B cell (primary cell): ENCODE results near the gene ANK2. TPM values are rescaled to one million over a fixed set of nuclear protein-coding genes. Genes with fewer than 3 reads are reported as not detected.

ENCODE experiments used
- ATAC-seq: fragments of 200-7000 bp; cut with Tn5 transposase; one replicate; pipeline ENCODE4 v1.10.0; 2021; ENCODE audit warnings: low read depth, mild to moderate bottlenecking, moderate number of reproducible peaks, moderate library complexity
- CTCF ChIA-PET: fragments of 350-600 bp; sonication (Branson Sonifier 250); formaldehyde crosslinking; loops from one replicate; lab custom pipeline; 2021; ENCODE audit warnings: antibody characterized with exemption, inconsistent platforms; lab: Charles Lee
- POLR2A ChIA-PET: fragments of 350-600 bp; sonication (Branson Sonifier 250); formaldehyde crosslinking; loops from one replicate; lab custom pipeline; 2021; ENCODE audit warnings: antibody characterized with exemption; lab: Charles Lee
- DNase-seq: peaks from one replicate; pipeline ENCODE4 v3.0.0; 2013
- H2AFZ ChIP-seq: 2 replicates; pipeline ENCODE4 v1.6.1; 2012; ENCODE audit warnings: mild to moderate bottlenecking, low read depth, low read length; ENCODE audit not compliant: insufficient read depth, poor library complexity, severe bottlenecking
- H3K27ac ChIP-seq, 2 donors: 1 replicate in 1 of 2; 2 replicates in 1 of 2; pipeline ENCODE4 v1.5.1; 2012 to 2013; ENCODE audit warnings: low read length in 2 of 2, mild to moderate bottlenecking in 2 of 2, moderate library complexity in 1 of 2
- H3K27me3 ChIP-seq, 4 experiments: fragments of 200-600 bp in 1 of 4; sonication (generic) in 1 of 4; replicated peaks in 1 of 4; 1 replicate in 2 of 4; 2 replicates in 2 of 4; pipeline versions ENCODE4 v1.6.1 to v1.7.0; 2013 to 2016; ENCODE audit warnings: low read length in 3 of 4, mild to moderate bottlenecking in 2 of 4, mixed read lengths in 1 of 4, moderate library complexity in 1 of 4; ENCODE audit not compliant: insufficient read depth in 4 of 4, control insufficient read depth in 3 of 4; ENCODE audit errors: control extremely low read depth in 1 of 4
- H3K36me3 ChIP-seq, 2 experiments: replicated peaks in 1 of 2; 1 replicate in 1 of 2; 2 replicates in 1 of 2; pipeline versions ENCODE4 v1.6.1 to v1.7.1; 2013; ENCODE audit warnings: low read length in 1 of 2; ENCODE audit not compliant: insufficient read depth in 2 of 2, control insufficient read depth in 1 of 2; ENCODE audit errors: control extremely low read depth in 1 of 2, extremely low read depth in 1 of 2
- H3K4me1 ChIP-seq, 2 donors: fragments of 200-600 bp in 1 of 2; sonication (generic) in 1 of 2; 1 replicate in 1 of 2; 2 replicates in 1 of 2; pipeline versions ENCODE4 v1.5.1 to v1.6.1; 2013 to 2017; ENCODE audit warnings: low read length in 2 of 2; ENCODE audit not compliant: control insufficient read depth in 2 of 2, insufficient read depth in 2 of 2
- H3K4me2 ChIP-seq: replicated peaks from 2 replicates; pipeline ENCODE3; 2012; ENCODE audit warnings: mild to moderate bottlenecking, low read depth, low read length; ENCODE audit not compliant: poor library complexity, severe bottlenecking
- H3K4me3 ChIP-seq, 5 experiments: fragments of 200-600 bp in 1 of 5; sonication (generic) in 1 of 5; 1 replicate in 3 of 5; 2 replicates in 2 of 5; pipeline versions ENCODE4 v1.5.1 to v1.7.0; 2011 to 2016; ENCODE audit warnings: low read length in 4 of 5, mild to moderate bottlenecking in 4 of 5, low read depth in 2 of 5, control low read depth in 1 of 5, moderate library complexity in 1 of 5; ENCODE audit not compliant: insufficient read depth in 1 of 5; ENCODE audit errors: control extremely low read depth in 1 of 5, extremely low read depth in 1 of 5
- H3K79me2 ChIP-seq: fragments of 200-600 bp; sonication (generic); one replicate; pipeline ENCODE4 v1.6.0; 2016; ENCODE audit warnings: low read length; ENCODE audit not compliant: control insufficient read depth, insufficient read depth
- H3K9ac ChIP-seq: fragments of 200-600 bp; sonication (generic); 2 replicates; pipeline ENCODE4 v1.6.1; 2017; ENCODE audit warnings: mild to moderate bottlenecking, low read length, moderate library complexity
- H3K9me3 ChIP-seq, 3 donors: one replicate each; pipeline versions ENCODE4 v1.6.1 to v1.7.1; 2013; ENCODE audit warnings: low read length in 2 of 3; ENCODE audit not compliant: control insufficient read depth in 2 of 3, insufficient read depth in 1 of 3; ENCODE audit errors: control extremely low read depth in 1 of 3
- H4K20me1 ChIP-seq: 2 replicates; pipeline ENCODE4 v1.6.0; 2012; ENCODE audit warnings: mild to moderate bottlenecking, low read length; ENCODE audit not compliant: insufficient read depth, control insufficient read depth, poor library complexity, severe bottlenecking
- H3K27ac Mint-ChIP-seq: one replicate; pipeline ENCODE4 v1.8.0; 2021; ENCODE audit warnings: mixed read lengths
- H3K27me3 Mint-ChIP-seq: one replicate; pipeline ENCODE4 v1.8.0; 2021; ENCODE audit warnings: mixed read lengths
- H3K4me1 Mint-ChIP-seq: one replicate; pipeline ENCODE4 v1.8.0; 2021; ENCODE audit warnings: mixed read lengths
- H3K4me3 Mint-ChIP-seq: one replicate; pipeline ENCODE4 v1.8.0; 2021; ENCODE audit warnings: mixed read lengths
- H3K9me3 Mint-ChIP-seq: one replicate; pipeline ENCODE4 v1.8.0; 2022; ENCODE audit warnings: mixed read lengths; ENCODE audit not compliant: insufficient read depth
- CTCF ChIP-seq: fragments of 200-600 bp; IDR thresholded peaks from one replicate; pipeline ENCODE4 v1.8.0; 2022; ENCODE audit warnings: antibody characterized with exemption, mild to moderate bottlenecking
- EZH2 ChIP-seq: IDR thresholded peaks from 2 replicates; pipeline ENCODE4 v1.6.1; 2012; ENCODE audit warnings: borderline replicate concordance, low read depth, mild to moderate bottlenecking, moderate library complexity, low read length; ENCODE audit not compliant: insufficient read depth, poor library complexity, severe bottlenecking
- WGBS: methylation state at CpG from one replicate; pipeline ENCODE4 v1.1.5; 2013; ENCODE audit warnings: missing lambda C conversion rate; ENCODE audit not compliant: insufficient coverage; 5-methylcytosine and 5-hydroxymethylcytosine counted together
- intact Hi-C: fragments of 100-400 bp; cut with micrococcal nuclease; formaldehyde crosslinking; loops from one replicate; pipeline ENCODE4 v1.10.0; 2022
- polyA plus RNA-seq: library from polyadenylated mRNA; depleted of rRNA; stranded (reverse); fragments of >200 nt; gene quantifications from 2 replicates; pipeline ENCODE4 v1.2.3, GENCODE V29; 2012
- total RNA-seq, 2 donors: library from RNA; stranded (reverse); fragments of 120-200 nt in 1 of 2; gene quantifications; 1 replicate in 1 of 2; 2 replicates in 1 of 2; pipeline versions ENCODE4 v1.2.3 to v1.2.4, GENCODE V29; 2013 to 2022

ANK2 gene
- total and polyA plus RNA-seq, 2 donors (not counting 1 experiment from before 2014, with no cell fraction given) = 0.16 to 3.6 TPM

GRCh38 chr4:113365377-113365776 lies 315.9 kb downstream of the ANK2 start:
- Histone ChIP-seq H3K4me3 (no peak overlapping the region), H3K27ac (no peak overlapping the region), H3K9ac (no peak overlapping the region), H4K20me1 (no peaks in the 10 kb centered on the region), H3K79me2 (no peaks in the 10 kb centered on the region), H3K9me3 (no peaks in the 10 kb centered on the region), H3K4me2 (no peak overlapping the region), H2AFZ (no peak overlapping the region), H3K4me1 (no peaks in the 10 kb centered on the region), H3K36me3 (no peaks in the 10 kb centered on the region), H3K27me3 (peaks cover 0 to 3% (median 0%) of the 10 kb centered on the region in 4 experiments)
- Mint-ChIP-seq H3K27ac (no peak overlapping the region), H3K9me3 (no peaks in the 10 kb centered on the region), H3K4me3 (no peak overlapping the region), H3K4me1 (no peaks in the 10 kb centered on the region), H3K27me3 (peaks cover 4% of the 10 kb centered on the region)
- DNase-seq (no peak), ATAC-seq (no peak)
- CTCF ChIA-PET = no interaction called here
- intact Hi-C loops = no loop called here
- POLR2A ChIA-PET = no interaction called here
- TF ChIP-seq EZH2 (no peak), CTCF (no peak)
- WGBS = 5% methylated on average over 2 of the region's 2 CpGs

- WGBS = no CpG with 5 or more reads among the region's 2 CpGs
- Mint-ChIP-seq H3K4me1 (no peaks in the 10 kb centered on the region), H3K27me3 (no peaks in the 10 kb centered on the region), H3K4me3 (no peak overlapping the region), H3K27ac (no peak overlapping the region), H3K9me3 (no peaks in the 10 kb centered on the region)
- POLR2A ChIA-PET = no interaction called here
- no peak overlapping the region for H3K9ac ChIP-seq
- no peak for DNase-seq
- H3K4me2 ChIP-seq = no peak overlapping the region
- H3K79me2 ChIP-seq = no peaks in the 10 kb centered on the region
- no peak for TF ChIP-seq EZH2
- TF ChIP-seq CTCF = no peak
- no peaks in the 10 kb centered on the region for H3K36me3 ChIP-seq
- intact Hi-C loops = no loop called here
- no peaks in the 10 kb centered on the region for H3K4me1 ChIP-seq
- H4K20me1 ChIP-seq = no peaks in the 10 kb centered on the region
- CTCF ChIA-PET = interaction anchor here (0.7 kb wide), 1 partner anchor 27 kb away, joined by 3 read pairs; no protein-coding TSS in a partner anchor
- peaks cover 0 to 3% (median 0%) of the 10 kb centered on the region in 4 experiments for H3K27me3 ChIP-seq
- no peak overlapping the region for H3K4me3 ChIP-seq
- no peak overlapping the region for H3K27ac ChIP-seq
- no peak overlapping the region for H2AFZ ChIP-seq
- no peaks in the 10 kb centered on the region for H3K9me3 ChIP-seq
- ATAC-seq = no peak
Measured at GRCh38 chr4:113368056-113368455, 318.6 kb downstream of the ANK2 start.
